22Rv1 (cell line): ENCODE data around the gene IDS.
"Not testable (repeated sequence)": the region's sequence is repeated elsewhere in the genome, so short reads cannot be mapped to it uniquely, and the experiment has no call there.

ENCODE experiments used
- H3K27ac ChIP-seq: fragments of 450-650 bp; 2 replicates; pipeline ENCODE4 v1.5.1; 2017
- CTCF ChIP-seq: fragments of 450-650 bp; IDR thresholded peaks from 2 replicates; pipeline ENCODE4 v1.5.1; 2017; ENCODE audit warnings: mild to moderate bottlenecking
- ZFX ChIP-seq: fragments of 450-650 bp; IDR thresholded peaks from 2 replicates; pipeline ENCODE4 v1.6.1; 2017; ENCODE audit warnings: antibody characterized with exemption, borderline replicate concordance

The IDS gene

GRCh38 chrX:149504915-149505651 lies at the start of gene IDS:
IDS (minus strand) TSS chrX:149505306; CDS start chrX:149505137, 169 bp downstream.
- TF ChIP-seq CTCF (no peak), ZFX (no peak)
- peak within 1 kb of the TSS; percentile 41 for H3K27ac ChIP-seq

- not testable (repeated sequence) for H3K27ac ChIP-seq
These were observed 46.8 kb upstream of the IDS start for GRCh38 chrX:149551939-149552248.

GRCh38 chrX:149551245-149551938 lies 46.3 kb upstream of the IDS start:
- H3K27ac ChIP-seq, result not testable (repeated sequence)

- not testable (repeated sequence) for H3K27ac ChIP-seq
These were observed 45.3 kb upstream of the IDS start for GRCh38 chrX:149550454-149550853.

GRCh38 chrX:149549701-149550100 lies 44.6 kb upstream of the IDS start, which contains the start of gene HSFX3:
HSFX3 (minus strand) TSS chrX:149549924; CDS start chrX:149549852, 72 bp downstream.
- H3K27ac ChIP-seq, result not testable (repeated sequence)

GRCh38 chrX:149547782-149548181 lies 42.7 kb upstream of the IDS start:
- not testable (repeated sequence) for H3K27ac ChIP-seq

- not testable (repeated sequence) for H3K27ac ChIP-seq
These were observed 41.9 kb upstream of the IDS start for GRCh38 chrX:149546962-149547361.

- H3K27ac ChIP-seq, result not testable (repeated sequence)
These were observed 40.7 kb upstream of the IDS start for GRCh38 chrX:149545545-149546543.

GRCh38 chrX:149541521-149542047 lies 36.5 kb upstream of the IDS start:
- no peak for TF ChIP-seq ZFX
- TF ChIP-seq CTCF, result no peak
- H3K27ac ChIP-seq, result peak overlapping the region; percentile 84

- TF ChIP-seq CTCF (no peak), ZFX (no peak)
- H3K27ac ChIP-seq, result peak within 1 kb of the TSS; percentile 84
These were observed 35.8 kb upstream of the IDS start, which contains the start of gene EOLA1 for GRCh38 chrX:149540621-149541520. EOLA1 (plus strand) TSS chrX:149541012; CDS start chrX:149545631, 4,619 bp downstream.
